Astrocyte of the hippocampus (primary cell): ENCODE results near the gene ID3.

ENCODE experiments used
- DNase-seq: peaks from one replicate; pipeline ENCODE4 v3.0.0; 2011; ENCODE audit warnings: low read depth, low spot score

Gene ID3

GRCh38 chr1:23559136-23559984, at the start of gene ID3:
ID3 (minus strand) TSS chr1:23559501; CDS start chr1:23559426, 75 bp downstream.
- peak; percentile 99 for DNase-seq

GRCh38 chr1:23607944-23608343, 48.6 kb upstream of the ID3 start:
- DNase-seq = no peak

- DNase-seq = no peak
Measured at GRCh38 chr1:23601968-23602876, 42.9 kb upstream of the ID3 start.

- DNase-seq = no peak
Measured at GRCh38 chr1:23601135-23601967, 42.0 kb upstream of the ID3 start.

- DNase-seq = no peak
Measured at GRCh38 chr1:23600283-23600682, 41.0 kb upstream of the ID3 start.

GRCh38 chr1:23599125-23599524, 39.8 kb upstream of the ID3 start:
- DNase-seq = no peak

GRCh38 chr1:23598424-23598823, 39.1 kb upstream of the ID3 start:
- no peak for DNase-seq

GRCh38 chr1:23597635-23598388, 38.5 kb upstream of the ID3 start:
- DNase-seq = no peak

- DNase-seq = no peak
Measured at GRCh38 chr1:23596382-23597358, 37.4 kb upstream of the ID3 start.

GRCh38 chr1:23594927-23595353, 35.6 kb upstream of the ID3 start:
- DNase-seq = no peak

- DNase-seq = no peak
Measured at GRCh38 chr1:23594149-23594907, 35.0 kb upstream of the ID3 start.

GRCh38 chr1:23593556-23594148, 34.4 kb upstream of the ID3 start:
- peak; percentile 67 for DNase-seq

GRCh38 chr1:23593042-23593521, 33.8 kb upstream of the ID3 start:
- no peak for DNase-seq

- peak; percentile 53 for DNase-seq
Measured at GRCh38 chr1:23592209-23592892, 33.0 kb upstream of the ID3 start.

- DNase-seq = no peak
Measured at GRCh38 chr1:23591460-23592208, 32.3 kb upstream of the ID3 start.

GRCh38 chr1:23590058-23590783, 30.9 kb upstream of the ID3 start:
- no peak for DNase-seq
